Activated CD4-positive, alpha-beta T cell treated with anti-CD3 and anti-CD28 coated beads, Interleukin-2, amount 10 ng/mL, durations not matched to agents 24 days and 14 days (primary cell): ENCODE results near the gene DENND1A. TPM values are rescaled to one million over a fixed set of nuclear protein-coding genes. Genes with fewer than 3 reads are reported as not detected.

Source experiments
- total RNA-seq: library from RNA; stranded (reverse); gene quantifications from 2 replicates; pipeline ENCODE4 v1.2.3, GENCODE V29; 2022

Gene DENND1A
- total RNA-seq, 1 donor from 2014 or later = 25.2 TPM

Other genes with a start within 250 kb of the DENND1A start
- not detected in 2 replicates for gene LHX2, start 81.6 kb upstream of the DENND1A start, total RNA-seq